ENCODE results near the gene RBM26.
"Not testable (repeated sequence)": the region's sequence is repeated elsewhere in the genome, so short reads cannot be mapped to it uniquely, and the experiment has no call there.

Gene RBM26

GRCh38 chr13:79285159-79285558 is 120.9 kb downstream of the RBM26 start:
- in situ Hi-C loops (cut with MboI; ENCODE audit: low sequenced_read_pairs), result no loop called here

DNA sequence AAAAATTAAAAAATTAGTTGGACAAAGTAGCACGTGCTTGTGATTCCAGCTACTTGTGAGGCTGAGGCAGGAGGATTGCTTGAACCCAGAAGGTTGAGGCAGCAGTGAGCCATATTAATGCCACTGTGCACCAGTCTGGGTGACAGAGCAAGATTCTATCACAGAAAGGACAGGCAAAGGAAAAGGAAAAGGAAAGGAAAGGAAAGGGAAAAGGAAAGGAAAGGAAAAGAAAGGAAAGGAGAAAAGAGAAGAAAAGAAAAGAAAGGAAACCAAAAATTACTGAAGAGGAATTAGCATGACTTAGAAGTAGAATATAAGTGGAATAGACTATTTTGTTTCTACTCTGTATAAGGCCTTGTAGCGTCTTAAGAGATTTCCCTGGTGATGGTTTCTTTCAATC is 122.3 kb downstream of the RBM26 start:
- in situ Hi-C loops (cut with MboI; ENCODE audit: low sequenced_read_pairs), result no loop called here

GRCh38 chr13:79282976-79283375 is 123.1 kb downstream of the RBM26 start:
- in situ Hi-C loops (cut with MboI; ENCODE audit: low sequenced_read_pairs), result no loop called here

- in situ Hi-C loops (cut with MboI; ENCODE audit: low sequenced_read_pairs), result no loop called here
These were observed 123.5 kb downstream of the RBM26 start for GRCh38 chr13:79282508-79282907.

GRCh38 chr13:79281339-79281747 is 124.7 kb downstream of the RBM26 start:
- in situ Hi-C loops (cut with MboI; ENCODE audit: low sequenced_read_pairs), result no loop called here

DNA sequence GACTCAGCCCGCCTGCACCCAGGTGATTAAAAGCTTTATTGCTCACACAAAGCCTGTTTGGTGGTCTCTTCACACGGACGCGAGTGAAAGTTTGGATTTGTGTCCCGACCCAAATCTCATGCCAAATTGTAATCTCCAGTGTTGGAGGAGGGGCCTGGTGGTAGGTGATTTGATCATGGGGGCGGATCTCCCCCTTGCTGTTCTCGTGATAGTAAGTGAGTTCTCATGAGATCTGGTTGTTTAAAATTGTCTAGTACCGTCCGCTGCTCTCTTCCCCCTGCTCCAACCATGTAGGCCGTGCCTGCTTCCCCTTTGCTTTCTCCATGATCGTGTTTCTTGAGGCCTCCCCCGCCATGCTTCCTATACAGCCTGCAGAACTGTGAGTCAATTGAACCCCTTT is 126.3 kb downstream of the RBM26 start:
- in situ Hi-C loops (cut with MboI; ENCODE audit: low sequenced_read_pairs), result not testable (repeated sequence)

DNA sequence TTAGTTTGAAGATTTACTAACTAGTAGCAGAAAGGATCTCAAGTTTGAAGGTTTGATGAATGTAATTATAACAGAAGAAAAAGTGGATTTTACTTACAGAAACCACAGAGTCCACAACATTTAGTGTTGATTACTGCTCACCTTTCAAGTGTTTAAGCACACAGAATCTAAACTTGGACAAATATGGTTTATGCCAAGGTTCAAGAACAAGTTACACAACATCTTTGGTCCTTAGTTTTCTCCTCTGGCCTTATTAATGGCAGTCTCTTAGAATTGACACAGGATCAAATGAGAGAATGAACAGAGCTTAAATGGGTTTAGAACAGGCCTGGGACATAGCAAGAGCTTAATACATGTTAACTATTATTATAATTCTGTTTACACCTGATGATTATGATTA is 133.0 kb downstream of the RBM26 start:
- in situ Hi-C loops (cut with MboI; ENCODE audit: low sequenced_read_pairs), result no loop called here

DNA sequence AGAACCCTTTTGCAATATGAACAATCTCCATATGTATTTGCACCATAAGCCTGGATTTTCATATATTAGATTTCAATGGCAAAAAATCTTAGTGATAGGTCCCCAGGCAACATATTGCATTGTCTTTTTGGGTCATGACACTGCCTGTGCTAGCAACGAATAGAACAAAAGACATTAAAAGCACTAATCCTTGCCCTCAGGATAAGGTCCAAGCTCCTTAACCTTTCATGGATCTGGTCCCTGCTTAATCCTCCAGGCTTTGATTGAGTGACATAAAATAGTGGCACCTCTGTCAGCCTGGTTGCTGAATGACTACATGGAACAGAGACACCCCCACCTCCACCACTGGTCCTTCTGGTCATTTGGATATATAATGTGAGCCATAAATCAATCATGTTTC is 134.4 kb downstream of the RBM26 start:
- in situ Hi-C loops (cut with MboI; ENCODE audit: low sequenced_read_pairs), result no loop called here

DNA sequence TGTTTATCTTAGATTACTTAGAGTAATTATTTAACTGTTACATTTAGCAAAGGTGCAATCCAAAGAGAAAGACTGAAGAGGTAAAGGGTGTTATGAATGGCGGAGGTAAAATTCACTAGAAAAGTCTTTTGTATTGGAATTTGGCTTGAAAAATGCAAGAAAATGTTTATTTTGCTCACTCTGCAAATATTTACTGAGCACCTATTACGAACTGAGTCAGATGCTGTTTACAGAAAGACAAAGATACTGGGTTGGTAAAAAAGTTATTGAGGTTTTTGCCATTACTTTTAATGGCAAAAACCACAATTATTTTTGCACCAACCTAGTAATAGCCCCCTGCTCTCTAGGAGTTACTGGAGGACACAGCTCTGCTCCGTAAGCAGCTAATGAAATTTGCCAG is 135.2 kb downstream of the RBM26 start:
- in situ Hi-C loops (cut with MboI; ENCODE audit: low sequenced_read_pairs), result no loop called here

Measured in HL-60/S4 (cell line).